GM06990 (cell line): ENCODE results near the gene SPATA9.

Experiments used
- DNase-seq: peaks from one replicate; pipeline ENCODE4 v3.0.0-alpha.2; 2011; ENCODE audit not compliant: insufficient read length; ENCODE audit errors: extremely low read depth
- H3K27me3 ChIP-seq: replicated peaks from 2 replicates; pipeline ENCODE4 v1.6.0; 2011; ENCODE audit warnings: low read length; ENCODE audit not compliant: control insufficient read depth, insufficient read depth
- H3K36me3 ChIP-seq: 2 replicates; pipeline ENCODE4 v1.5.1; 2011; ENCODE audit warnings: low read length; ENCODE audit not compliant: control insufficient read depth, insufficient read depth
- H3K4me3 ChIP-seq: replicated peaks from 2 replicates; pipeline ENCODE4 v1.5.1; 2011; ENCODE audit warnings: low read depth, mild to moderate bottlenecking, control low read depth, low read length
- CTCF ChIP-seq: IDR thresholded peaks from 2 replicates; pipeline ENCODE4 v1.5.1; 2011; ENCODE audit warnings: low read length, control low read depth, mild to moderate bottlenecking, inconsistent platforms; ENCODE audit not compliant: insufficient read depth, poor library complexity, severe bottlenecking

Gene SPATA9

GRCh38 chr5:95704150-95704549 lies 21.4 kb upstream of the SPATA9 start:
- no peak for DNase-seq
- TF ChIP-seq CTCF: no peak
- Histone ChIP-seq H3K4me3 (no peak overlapping the region), H3K36me3 (no peaks in the 10 kb centered on the region), H3K27me3 (no peaks in the 10 kb centered on the region)

GRCh38 chr5:95701074-95701473 lies 18.3 kb upstream of the SPATA9 start:
- no peak for TF ChIP-seq CTCF
- no peaks in the 10 kb centered on the region for H3K36me3 ChIP-seq
- H3K4me3 ChIP-seq: no peak overlapping the region
- no peak for DNase-seq
- H3K27me3 ChIP-seq: no peaks in the 10 kb centered on the region

- Histone ChIP-seq H3K27me3 (no peaks in the 10 kb centered on the region), H3K36me3 (no peaks in the 10 kb centered on the region), H3K4me3 (no peak overlapping the region)
- no peak for TF ChIP-seq CTCF
- no peak for DNase-seq
These were observed 16.5 kb upstream of the SPATA9 start for GRCh38 chr5:95699337-95699736.

- Histone ChIP-seq H3K36me3 (no peaks in the 10 kb centered on the region), H3K4me3 (no peak overlapping the region), H3K27me3 (no peaks in the 10 kb centered on the region)
- DNase-seq: no peak
- TF ChIP-seq CTCF: no peak
These were observed 15.2 kb upstream of the SPATA9 start for GRCh38 chr5:95697781-95698681.

- Histone ChIP-seq H3K36me3 (no peaks in the 10 kb centered on the region), H3K27me3 (no peaks in the 10 kb centered on the region)
- TF ChIP-seq CTCF: no peak
These were observed 7.5 kb upstream of the SPATA9 start for GRCh38 chr5:95690333-95690732.

More at GRCh38 chr5:95690333-95690732, 7.5 kb upstream of the SPATA9 start:
- H3K4me3 ChIP-seq: no peak overlapping the region
- DNase-seq: no peak
